SK-N-MC (cell line): ENCODE data around the gene GNG12.

Experiments
- EZH2 ChIP-seq: fragments of 200-600 bp; sonication (generic); IDR thresholded peaks from one replicate; pipeline ENCODE4 v1.6.1; 2017; ENCODE audit warnings: antibody characterized with exemption
- FOXP2 ChIP-seq: optimal IDR thresholded peaks from 2 replicates; pipeline ENCODE3; 2011; ENCODE audit warnings: mild to moderate bottlenecking, moderate library complexity; ENCODE audit not compliant: insufficient read depth; ENCODE audit errors: extremely low read length, control extremely low read depth

- TF ChIP-seq EZH2 (no peak), FOXP2 (no peak)
Measured at GRCh38 chr1:67747671-67748546, 85.4 kb downstream of the GNG12 start.
